ENCODE results near the gene PCK2.

The PCK2 gene

DNA sequence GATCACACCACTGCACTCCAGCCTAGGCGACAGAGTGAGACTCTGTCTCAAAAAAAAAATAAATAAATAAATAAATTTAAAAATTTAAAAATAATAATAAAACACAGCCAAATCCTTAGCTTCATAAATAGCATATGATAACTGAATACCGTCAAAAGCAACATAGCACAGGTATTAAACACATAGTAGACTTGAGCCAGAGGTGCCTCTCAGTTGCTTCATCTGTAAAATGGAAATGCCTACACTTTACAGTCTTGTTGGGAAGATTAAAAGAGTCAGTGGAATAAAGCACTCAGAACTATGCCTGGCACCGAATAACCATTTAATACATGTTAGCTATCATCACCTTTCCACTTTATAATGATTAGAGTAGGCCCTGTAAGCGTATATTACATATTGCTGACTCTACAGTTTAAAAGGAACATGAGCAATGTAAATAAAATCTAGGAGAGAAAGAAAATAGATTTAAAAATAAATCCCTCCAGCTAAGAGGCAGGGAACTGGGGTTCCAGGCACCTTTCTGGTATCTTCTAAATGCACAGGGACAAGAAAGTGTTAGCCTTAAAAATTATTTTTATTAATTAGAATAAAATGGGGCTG is 12.7 kb downstream of the PCK2 start:
- DNase-seq (ENCODE audit: low read depth): no peak
- no peak overlapping the region for H3K4me3 ChIP-seq (replicated peaks; ENCODE audit: low read depth, low read length)
- TF ChIP-seq, protein P1, sequence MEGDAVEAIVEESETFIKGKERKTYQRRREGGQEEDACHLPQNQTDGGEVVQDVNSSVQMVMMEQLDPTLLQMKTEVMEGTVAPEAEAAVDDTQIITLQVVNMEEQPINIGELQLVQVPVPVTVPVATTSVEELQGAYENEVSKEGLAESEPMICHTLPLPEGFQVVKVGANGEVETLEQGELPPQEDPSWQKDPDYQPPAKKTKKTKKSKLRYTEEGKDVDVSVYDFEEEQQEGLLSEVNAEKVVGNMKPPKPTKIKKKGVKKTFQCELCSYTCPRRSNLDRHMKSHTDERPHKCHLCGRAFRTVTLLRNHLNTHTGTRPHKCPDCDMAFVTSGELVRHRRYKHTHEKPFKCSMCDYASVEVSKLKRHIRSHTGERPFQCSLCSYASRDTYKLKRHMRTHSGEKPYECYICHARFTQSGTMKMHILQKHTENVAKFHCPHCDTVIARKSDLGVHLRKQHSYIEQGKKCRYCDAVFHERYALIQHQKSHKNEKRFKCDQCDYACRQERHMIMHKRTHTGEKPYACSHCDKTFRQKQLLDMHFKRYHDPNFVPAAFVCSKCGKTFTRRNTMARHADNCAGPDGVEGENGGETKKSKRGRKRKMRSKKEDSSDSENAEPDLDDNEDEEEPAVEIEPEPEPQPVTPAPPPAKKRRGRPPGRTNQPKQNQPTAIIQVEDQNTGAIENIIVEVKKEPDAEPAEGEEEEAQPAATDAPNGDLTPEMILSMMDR (IDR thresholded peaks at IDR 0.05; ENCODE audit: low read length, missing control alignments): no peak

DNA sequence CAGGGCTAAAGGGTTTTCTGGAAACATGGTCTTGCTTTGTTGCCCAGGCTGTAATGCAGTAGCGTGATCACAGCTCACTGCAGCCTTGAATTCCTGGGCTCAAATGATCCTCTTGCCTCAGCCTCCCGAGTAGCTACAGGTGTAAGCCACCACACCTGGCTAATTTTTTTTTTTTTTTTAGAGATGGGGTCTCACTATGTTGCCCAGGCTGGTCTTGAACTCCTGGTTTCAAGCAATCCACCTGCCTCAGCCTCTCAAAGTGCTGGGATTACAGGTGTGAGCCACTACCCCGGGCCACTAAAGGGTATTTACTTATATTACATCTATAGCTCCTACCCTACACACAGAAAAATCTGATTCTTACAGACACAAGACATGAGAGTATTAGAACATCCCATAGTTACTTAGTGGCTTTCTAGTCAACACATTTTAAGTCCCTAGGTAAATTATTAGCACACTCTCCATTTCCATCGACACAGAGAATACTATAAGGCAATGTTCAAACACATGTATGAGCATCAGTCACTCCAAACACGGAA is 14.3 kb downstream of the PCK2 start:
- DNase-seq (ENCODE audit: low read depth): no peak
- H3K4me3 ChIP-seq (replicated peaks; ENCODE audit: low read depth, low read length): no peak overlapping the region
- TF ChIP-seq, protein P1 (IDR thresholded peaks at IDR 0.05; ENCODE audit: low read length, missing control alignments): no peak

DNA sequence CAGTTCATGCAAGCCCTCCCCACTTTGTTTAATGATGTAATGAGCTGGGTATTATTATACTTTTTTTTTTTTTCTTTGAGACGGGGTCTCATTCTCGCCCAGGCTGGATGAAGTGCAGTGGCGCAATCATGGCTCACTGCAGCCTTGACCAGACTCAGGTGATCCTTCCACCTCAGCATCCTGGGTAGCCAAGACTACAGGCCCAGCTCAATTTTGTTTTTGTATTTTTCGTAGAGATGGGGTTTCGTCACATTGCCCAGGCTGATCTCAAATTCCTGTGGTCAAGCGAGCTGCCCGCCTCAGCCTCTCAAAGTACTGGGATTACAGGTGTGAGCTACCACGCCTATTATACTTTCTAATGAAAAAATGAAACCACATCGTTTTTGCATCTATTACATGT is 15.9 kb downstream of the PCK2 start:
- DNase-seq (ENCODE audit: low read depth): no peak
- TF ChIP-seq, protein P1 (IDR thresholded peaks at IDR 0.05; ENCODE audit: low read length, missing control alignments): no peak
- no peak overlapping the region for H3K4me3 ChIP-seq (replicated peaks; ENCODE audit: low read depth, low read length)

DNA sequence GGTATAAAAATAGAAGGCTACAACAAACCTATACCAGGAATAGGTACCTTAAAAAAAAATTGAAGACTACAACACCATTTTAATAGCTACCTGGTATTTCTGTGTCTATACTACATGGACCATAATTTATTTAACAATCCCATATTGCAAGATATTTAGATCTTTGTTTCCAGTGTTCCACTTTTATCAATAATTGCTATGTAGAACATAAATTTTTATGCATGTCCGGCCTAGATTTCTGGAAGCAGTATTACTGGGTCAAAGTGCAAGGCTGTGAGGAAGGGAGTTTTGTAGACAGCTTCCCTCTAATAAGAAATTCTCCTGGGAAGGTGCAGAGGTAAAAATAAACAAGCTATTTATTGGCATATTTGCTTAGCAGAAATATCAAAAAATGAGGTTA is 16.4 kb downstream of the PCK2 start:
- DNase-seq (ENCODE audit: low read depth): no peak
- H3K4me3 ChIP-seq (replicated peaks; ENCODE audit: low read depth, low read length): no peak overlapping the region
- TF ChIP-seq, protein P1 (IDR thresholded peaks at IDR 0.05; ENCODE audit: low read length, missing control alignments): no peak

DNA sequence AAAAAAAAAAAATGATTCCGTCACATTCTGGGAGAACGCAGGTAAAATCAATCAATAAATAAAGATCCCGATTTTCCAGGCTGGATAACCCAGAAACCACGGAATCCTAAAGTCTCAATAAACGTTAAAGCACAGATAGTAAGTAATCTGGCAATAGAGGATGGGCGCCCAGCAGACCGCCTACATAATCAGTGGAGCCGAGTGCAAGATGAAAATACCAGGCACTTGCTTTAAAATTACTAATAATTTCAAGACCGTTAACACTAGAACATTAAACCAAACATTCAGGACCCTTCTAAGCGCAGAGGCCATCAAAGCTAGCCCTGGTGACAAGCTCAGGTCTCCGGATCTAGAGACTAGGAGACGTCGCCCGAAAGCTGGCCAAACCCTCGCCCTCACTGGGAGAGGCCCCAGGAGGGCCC is 19.3 kb downstream of the PCK2 start:
- peak overlapping the region; percentile 96 for H3K4me3 ChIP-seq (replicated peaks; ENCODE audit: low read depth, low read length)
- no peak for DNase-seq (ENCODE audit: low read depth)
- TF ChIP-seq, protein P1 (IDR thresholded peaks at IDR 0.05; ENCODE audit: low read length, missing control alignments): no peak

DNA sequence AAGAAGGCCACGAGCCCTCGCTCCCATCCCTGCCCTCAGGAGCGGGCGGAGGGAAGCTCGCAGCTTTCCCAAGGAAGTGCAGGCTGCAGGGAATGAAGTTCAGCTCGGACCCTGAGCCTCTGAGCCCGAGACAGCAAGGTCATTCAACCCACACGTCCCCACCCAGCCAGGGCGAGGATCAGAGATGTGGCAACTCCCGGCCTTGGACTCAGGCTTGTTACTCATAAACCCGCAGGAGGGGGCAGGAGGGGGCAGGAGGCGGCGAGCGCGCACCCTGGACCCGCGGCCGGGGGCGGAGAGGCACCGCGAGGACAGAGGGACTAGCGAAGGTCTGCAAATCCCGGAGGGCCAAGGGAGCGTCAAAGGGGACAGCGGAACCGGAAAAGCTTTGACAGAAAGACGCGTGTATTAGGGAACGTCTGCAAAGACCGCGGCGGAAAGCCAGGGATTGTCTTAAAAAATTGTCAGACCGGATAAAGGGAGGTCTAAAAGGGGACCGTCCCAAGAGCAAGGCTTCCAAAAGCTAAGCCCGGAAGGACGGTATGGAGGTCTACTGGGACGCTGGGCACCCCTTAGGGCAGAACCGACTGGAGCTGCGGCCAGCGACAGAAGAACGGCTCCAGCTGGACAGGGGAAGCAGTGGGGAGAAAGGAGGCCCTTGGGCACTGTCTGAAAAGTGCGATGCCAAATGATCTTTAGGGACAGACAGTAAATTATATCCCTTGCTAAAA is 19.9 kb downstream of the PCK2 start:
- peak; percentile 84 for DNase-seq (ENCODE audit: low read depth)
- H3K4me3 ChIP-seq (replicated peaks; ENCODE audit: low read depth, low read length): peak overlapping the region; percentile 96
- TF ChIP-seq, protein P1 (IDR thresholded peaks at IDR 0.05; ENCODE audit: low read length, missing control alignments): no peak
